PC-3 (cell line): ENCODE measurements around the gene FOXK2. TPM values are rescaled to one million over a fixed set of nuclear protein-coding genes. Genes with fewer than 3 reads are reported as not detected.

Experiments
- ATAC-seq: fragments of 200-7000 bp; cut with Tn5 transposase; 2 replicates; pipeline ENCODE4 v1.9.1; 2020; ENCODE audit warnings: mild to moderate bottlenecking, moderate library complexity
- BruUV-seq: library from RNA; stranded (reverse); fragments of 400-500 nt; replicated peaks from 2 replicates; lab custom pipeline; 2021; lab: Mats Ljungman, UMichigan
- CTCF ChIA-PET: fragments of 300-600 bp; sonication (Branson Sonifier 250); formaldehyde crosslinking; loops from one replicate; lab custom pipeline; 2022; ENCODE audit warnings: antibody characterized with exemption; lab: Charles Lee
- POLR2A ChIA-PET: fragments of 300-600 bp; sonication (Branson Sonifier 250); formaldehyde crosslinking; loops from one replicate; lab custom pipeline; 2022; ENCODE audit warnings: antibody characterized with exemption; ENCODE audit not compliant: unreplicated experiment; lab: Charles Lee
- DNase-seq: peaks from one replicate; pipeline ENCODE4 v3.0.0-alpha.2; 2015
- H2AFZ ChIP-seq: fragments of 300-600 bp; sonication (generic); 2 replicates; pipeline ENCODE4 v1.6.0; 2016; ENCODE audit warnings: antibody characterized with exemption, low read length
- H3F3A ChIP-seq: fragments of 300-600 bp; sonication (generic); one replicate; pipeline ENCODE4 v1.6.0; 2017; ENCODE audit warnings: antibody characterized with exemption, low read length, control low read depth, mild to moderate bottlenecking; ENCODE audit not compliant: unreplicated experiment
- H3K27ac ChIP-seq: fragments of 300-600 bp; sonication (generic); 2 replicates; pipeline ENCODE4 v1.5.1; 2016; ENCODE audit warnings: mild to moderate bottlenecking, low read length
- H3K27me3 ChIP-seq: fragments of 300-600 bp; sonication (generic); 2 replicates; pipeline ENCODE4 v1.6.1; 2016; ENCODE audit warnings: low read length, mixed read lengths
- H3K36me3 ChIP-seq: fragments of 300-600 bp; sonication (generic); 2 replicates; pipeline ENCODE4 v1.6.1; 2016; ENCODE audit warnings: low read depth, mixed run types, low read length, mixed read lengths
- H3K4me1 ChIP-seq: fragments of 300-600 bp; sonication (generic); 2 replicates; pipeline ENCODE4 v1.5.1; 2016; ENCODE audit warnings: low read length; ENCODE audit not compliant: insufficient read depth
- H3K4me2 ChIP-seq: fragments of 300-600 bp; sonication (generic); 2 replicates; pipeline ENCODE4 v1.6.0; 2016; ENCODE audit warnings: low read length
- H3K4me3 ChIP-seq: fragments of 300-600 bp; sonication (generic); 2 replicates; pipeline ENCODE4 v1.5.1; 2016; ENCODE audit warnings: mild to moderate bottlenecking, low read length, mixed read lengths
- H3K79me2 ChIP-seq: fragments of 300-600 bp; sonication (generic); 2 replicates; pipeline ENCODE4 v1.6.1; 2017; ENCODE audit warnings: low read length, mixed read lengths
- H3K9ac ChIP-seq: fragments of 300-600 bp; sonication (generic); 2 replicates; pipeline ENCODE4 v1.6.0; 2016; ENCODE audit warnings: mild to moderate bottlenecking, low read length
- H3K9me2 ChIP-seq: fragments of 300-600 bp; sonication (generic); replicated peaks from 2 replicates; pipeline ENCODE4 v1.6.1; 2016; ENCODE audit warnings: mixed run types, low read length, mixed read lengths
- H3K9me3 ChIP-seq: fragments of 300-600 bp; sonication (generic); 2 replicates; pipeline ENCODE4 v1.6.1; 2016; ENCODE audit warnings: low read length, mixed read lengths
- H4K20me1 ChIP-seq: fragments of 300-600 bp; sonication (generic); 2 replicates; pipeline ENCODE4 v1.6.1; 2016; ENCODE audit warnings: low read length, mixed read lengths
- CTCF ChIP-seq: fragments of 300-600 bp; sonication (generic); conservative IDR thresholded peaks from 2 replicates; pipeline ENCODE4 v1.5.1; 2017; ENCODE audit warnings: antibody characterized with exemption, low read depth, mild to moderate bottlenecking, low read length
- EZH2 ChIP-seq: fragments of 300-600 bp; sonication (generic); IDR thresholded peaks from one replicate; pipeline ENCODE4 v1.6.1; 2017; ENCODE audit warnings: antibody characterized with exemption, mild to moderate bottlenecking, low read length; ENCODE audit not compliant: unreplicated experiment
- EZH2phosphoT487 ChIP-seq: fragments of 300-600 bp; sonication (generic); IDR thresholded peaks from 2 replicates; pipeline ENCODE4 v1.6.1; 2018; ENCODE audit warnings: mild to moderate bottlenecking, antibody characterized with exemption, low read length, borderline replicate concordance
- intact Hi-C: fragments of 100-400 bp; cut with micrococcal nuclease; formaldehyde crosslinking; loops from 2 replicates; pipeline ENCODE4 v1.9.0; 2023
- total RNA-seq: library from RNA; depleted of rRNA; stranded (reverse); fragments of >200 nt; gene quantifications from 2 replicates; pipeline ENCODE4 v1.2.3, GENCODE V29; 2014

The FOXK2 gene
- total RNA-seq, 1 experiment from 2014 or later: 60.5 TPM

- no TSS peak for BruUV-seq
- Histone ChIP-seq H3K4me2 (peak overlapping the region; percentile 86), H3F3A (no peaks in the 10 kb centered on the region), H3K9ac (peak overlapping the region; percentile 67), H3K27me3 (no peaks in the 10 kb centered on the region), H3K4me3 (peak overlapping the region; percentile 78), H3K36me3 (no peaks in the 10 kb centered on the region), H3K4me1 (peaks cover 16% of the 10 kb centered on the region), H4K20me1 (peaks cover 36% of the 10 kb centered on the region), H3K27ac (0 out of 2 replicates have a peak overlapping the region, but pooled peaks have one; percentile 0), H2AFZ (no peak overlapping the region), H3K9me2 (no peaks in the 10 kb centered on the region), H3K79me2 (peaks cover 54% of the 10 kb centered on the region), H3K9me3 (no peaks in the 10 kb centered on the region)
- CTCF ChIA-PET: no interaction called here
- DNase-seq: peak; percentile 10
- intact Hi-C loops: loop anchor here (10.0 kb wide), 1 partner anchor 165 kb away; the partner anchor contains the start of gene TEX19
- POLR2A ChIA-PET: interaction anchor here (0.6 kb wide), 1 partner anchor 103 kb away, joined by 3 read pairs; no protein-coding TSS in a partner anchor
- no peak; the same call in 1 of the 2 replicates for ATAC-seq
- TF ChIP-seq EZH2 (no peak), EZH2phosphoT487 (no peak)
These were observed 705 bp downstream of the FOXK2 start for GRCh38 chr17:82519971-82520903.

- H4K20me1 ChIP-seq: peaks cover 65% of the 10 kb centered on the region
- H2AFZ ChIP-seq: no peak overlapping the region
- peaks cover under 1% of the 10 kb centered on the region for H3F3A ChIP-seq
- H3K27ac ChIP-seq: no peak overlapping the region
- peaks cover 97% of the 10 kb centered on the region for H3K79me2 ChIP-seq
- DNase-seq: no peak
- no peaks in the 10 kb centered on the region for H3K9me3 ChIP-seq
- no peaks in the 10 kb centered on the region for H3K27me3 ChIP-seq
- intact Hi-C loops: loop anchor here (10.0 kb wide), 1 partner anchor 170 kb away; the partner anchor contains the start of gene TEX19
- CTCF ChIA-PET: no interaction called here
- peak overlapping the region; percentile 23; the same call in 1 of the 2 replicates for H3K4me2 ChIP-seq
- no peaks in the 10 kb centered on the region for H3K36me3 ChIP-seq
- H3K9me2 ChIP-seq: no peaks in the 10 kb centered on the region
- H3K4me1 ChIP-seq: peaks cover 34% of the 10 kb centered on the region
- no peak overlapping the region for H3K9ac ChIP-seq
- ATAC-seq: no peak
- TF ChIP-seq CTCF: no peak
- no peak for TF ChIP-seq EZH2
- TF ChIP-seq EZH2phosphoT487: no peak
- no TSS peak for BruUV-seq
- H3K4me3 ChIP-seq: no peak overlapping the region
- POLR2A ChIA-PET: no interaction called here
These were observed 5.0 kb downstream of the FOXK2 start for GRCh38 chr17:82524540-82524939.

GRCh38 chr17:82525712-82526111 is 6.2 kb downstream of the FOXK2 start:
- H3K79me2 ChIP-seq: peaks cover 100% of the 10 kb centered on the region
- H3K9me2 ChIP-seq: no peaks in the 10 kb centered on the region
- intact Hi-C loops: loop anchor here (10.0 kb wide), 1 partner anchor 171 kb away; the partner anchor contains the start of gene TEX19
- H3K9me3 ChIP-seq: no peaks in the 10 kb centered on the region
- DNase-seq: no peak
- BruUV-seq: no TSS peak
- peaks cover 10% of the 10 kb centered on the region for H3F3A ChIP-seq
- H3K27ac ChIP-seq: no peak overlapping the region
- H3K4me3 ChIP-seq: no peak overlapping the region
- ChIA-PET POLR2A (no interaction called here), CTCF (no interaction called here)
- no peaks in the 10 kb centered on the region for H3K27me3 ChIP-seq
- no peaks in the 10 kb centered on the region for H3K36me3 ChIP-seq
- no peak for ATAC-seq
- H2AFZ ChIP-seq: no peak overlapping the region
- H3K9ac ChIP-seq: no peak overlapping the region
- no peak overlapping the region for H3K4me2 ChIP-seq
- TF ChIP-seq EZH2: no peak
- TF ChIP-seq CTCF: no peak
- no peak for TF ChIP-seq EZH2phosphoT487
- H4K20me1 ChIP-seq: peaks cover 73% of the 10 kb centered on the region
- peaks cover 44% of the 10 kb centered on the region for H3K4me1 ChIP-seq
